GM23248 (cell line): ENCODE results near the gene COL12A1. TPM values are rescaled to one million over a fixed set of nuclear protein-coding genes. Genes with fewer than 3 reads are reported as not detected.

Experiments used
- DNase-seq: peaks from one replicate; pipeline ENCODE4 v3.0.0-alpha.2; 2015
- H2AFZ ChIP-seq: fragments of 200-600 bp; sonication (generic); 2 replicates; pipeline ENCODE4 v1.6.1; 2016; ENCODE audit warnings: antibody characterized with exemption
- H3F3A ChIP-seq: fragments of 200-600 bp; sonication (generic); 2 replicates; pipeline ENCODE4 v1.6.1; 2016; ENCODE audit warnings: mild to moderate bottlenecking, antibody characterized with exemption, mixed run types; ENCODE audit not compliant: insufficient read depth
- H3K27ac ChIP-seq: fragments of 200-600 bp; sonication (generic); 2 replicates; pipeline ENCODE4 v1.5.1; 2016; ENCODE audit warnings: mild to moderate bottlenecking
- H3K27me3 ChIP-seq: fragments of 200-600 bp; sonication (generic); replicated peaks from 2 replicates; pipeline ENCODE4 v1.6.1; 2016; ENCODE audit warnings: mild to moderate bottlenecking; ENCODE audit not compliant: insufficient read depth
- H3K36me3 ChIP-seq: fragments of 200-600 bp; sonication (generic); 2 replicates; pipeline ENCODE4 v1.6.1; 2016; ENCODE audit warnings: low read depth, mild to moderate bottlenecking
- H3K4me1 ChIP-seq: fragments of 200-600 bp; sonication (generic); 2 replicates; pipeline ENCODE4 v1.6.1; 2016; ENCODE audit warnings: mild to moderate bottlenecking; ENCODE audit not compliant: insufficient read depth
- H3K4me2 ChIP-seq: fragments of 200-600 bp; sonication (generic); one replicate; pipeline ENCODE4 v1.6.1; 2016; ENCODE audit warnings: mild to moderate bottlenecking; ENCODE audit not compliant: unreplicated experiment
- H3K4me3 ChIP-seq: fragments of 200-600 bp; sonication (generic); 2 replicates; pipeline ENCODE4 v1.5.1; 2016; ENCODE audit warnings: mild to moderate bottlenecking
- H3K79me2 ChIP-seq: fragments of 200-600 bp; sonication (generic); 2 replicates; pipeline ENCODE4 v1.6.1; 2016; ENCODE audit warnings: mild to moderate bottlenecking; ENCODE audit not compliant: insufficient read depth
- H3K9ac ChIP-seq: fragments of 200-600 bp; sonication (generic); 2 replicates; pipeline ENCODE4 v1.6.1; 2016; ENCODE audit warnings: mild to moderate bottlenecking
- H3K9me2 ChIP-seq: fragments of 200-600 bp; sonication (generic); 2 replicates; pipeline ENCODE4 v1.6.1; 2016; ENCODE audit warnings: mixed run types, mild to moderate bottlenecking, moderate library complexity; ENCODE audit not compliant: insufficient read depth
- H3K9me3 ChIP-seq: fragments of 200-600 bp; sonication (generic); one replicate; pipeline ENCODE4 v1.6.1; 2017; ENCODE audit warnings: low read depth
- H4K20me1 ChIP-seq: fragments of 200-600 bp; sonication (generic); 2 replicates; pipeline ENCODE4 v1.6.0; 2016; ENCODE audit not compliant: insufficient read depth
- EZH2 ChIP-seq: fragments of 200-600 bp; sonication (generic); IDR thresholded peaks from 2 replicates; pipeline ENCODE4 v1.6.1; 2018; ENCODE audit warnings: antibody characterized with exemption, mild to moderate bottlenecking; ENCODE audit not compliant: insufficient read depth, poor library complexity, severe bottlenecking
- EZH2phosphoT487 ChIP-seq: fragments of 200-600 bp; sonication (generic); IDR thresholded peaks from 2 replicates; pipeline ENCODE4 v1.6.1; 2018; ENCODE audit warnings: antibody characterized with exemption, moderate library complexity, mild to moderate bottlenecking, low read depth; ENCODE audit not compliant: insufficient read depth
- WGBS, 2 experiments: methylation state at CpG; one replicate each; pipeline ENCODE4 v1.1.6; 2015 to 2017; ENCODE audit warnings: low lambda C conversion rate in 2 of 2, low coverage in 1 of 2; ENCODE audit errors: missing lambda C conversion rate in 2 of 2; 5-methylcytosine and 5-hydroxymethylcytosine counted together
- in situ Hi-C: fragments of 300-500 bp; cut with MboI; formaldehyde crosslinking; loops from 2 replicates; pipeline ENCODE4 v1.15.0; 2020
- polyA plus RNA-seq: library from polyadenylated mRNA; unstranded; fragments of >200 nt; fragmentation: Nextera tagmentation; extraction: Ambion mirVana; gene quantifications from 2 replicates; pipeline ENCODE4 v1.2.1, GENCODE V29; 2016
- total RNA-seq: library from RNA; depleted of rRNA; stranded (reverse); fragments of >200 nt; shearing (Covaris generic); gene quantifications from 2 replicates; pipeline ENCODE4 v1.2.3, GENCODE V29; 2014

Gene COL12A1
- total and polyA plus RNA-seq, 2 experiments from 2014 or later, result 253 to 1,033 TPM

- Histone ChIP-seq H3K36me3 (peaks cover 91% of the 10 kb centered on the region), H3K4me3 (no peak overlapping the region), H4K20me1 (no peaks in the 10 kb centered on the region), H3K9me3 (no peaks in the 10 kb centered on the region), H3K9me2 (no peaks in the 10 kb centered on the region), H3K9ac (0 out of 2 replicates have a peak overlapping the region, but pooled peaks have one; percentile 3), H3K27me3 (no peaks in the 10 kb centered on the region), H2AFZ (no peak overlapping the region), H3K4me2 (no peak overlapping the region), H3F3A (peaks cover 75% of the 10 kb centered on the region), H3K27ac (peak overlapping the region; percentile 19; the same call in 1 of the 2 replicates), H3K4me1 (peaks cover 40% of the 10 kb centered on the region), H3K79me2 (no peaks in the 10 kb centered on the region)
- DNase-seq, result no peak
- 32 to 36% methylated on average over 2 of the region's 2 CpGs for WGBS, 2 experiments
- TF ChIP-seq EZH2, result no peak
- no peak for TF ChIP-seq EZH2phosphoT487
- in situ Hi-C loops, result no loop called here
Observed at GRCh38 chr6:75113446-75113845, 92.4 kb downstream of the COL12A1 start.

- H3K36me3 ChIP-seq, result peaks cover 90% of the 10 kb centered on the region
- TF ChIP-seq EZH2, result no peak
- TF ChIP-seq EZH2phosphoT487, result no peak
- H3K27ac ChIP-seq, result no peak overlapping the region
- no peaks in the 10 kb centered on the region for H3K9me2 ChIP-seq
- H3K79me2 ChIP-seq, result no peaks in the 10 kb centered on the region
- 98 to 100% methylated on average over 1 of the region's 1 CpG for WGBS, 2 experiments
- H3K27me3 ChIP-seq, result no peaks in the 10 kb centered on the region
- peak overlapping the region; percentile 22 for H3K4me2 ChIP-seq
- H2AFZ ChIP-seq, result no peak overlapping the region
- H3K9me3 ChIP-seq, result no peaks in the 10 kb centered on the region
- H3F3A ChIP-seq, result peaks cover 66% of the 10 kb centered on the region
- H3K9ac ChIP-seq, result no peak overlapping the region
- peaks cover 31% of the 10 kb centered on the region for H3K4me1 ChIP-seq
- H4K20me1 ChIP-seq, result no peaks in the 10 kb centered on the region
- no peak overlapping the region for H3K4me3 ChIP-seq
- no peak for DNase-seq
- in situ Hi-C loops, result no loop called here
Observed at GRCh38 chr6:75109765-75110164, 96.1 kb downstream of the COL12A1 start.

DNA sequence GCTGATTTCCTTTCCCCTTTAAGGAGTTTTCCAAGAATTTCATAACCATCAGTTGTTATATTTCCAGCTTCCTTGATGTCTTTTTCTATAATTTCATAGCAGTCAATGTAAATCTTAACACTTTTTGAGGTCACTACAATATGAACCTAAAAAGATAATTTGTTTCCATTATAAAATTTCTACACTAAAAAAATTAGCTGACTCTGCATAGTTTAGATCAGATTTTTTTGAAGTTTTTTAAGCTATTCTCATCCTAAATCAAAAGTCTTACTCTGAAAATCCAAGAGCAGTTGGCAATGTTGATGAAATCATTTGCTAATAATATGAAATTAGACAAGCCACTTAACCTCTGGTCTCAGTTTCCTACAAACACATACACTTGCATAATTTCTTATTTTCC is 96.8 kb downstream of the COL12A1 start:
- no peak overlapping the region for H3K4me3 ChIP-seq
- no peak overlapping the region for H2AFZ ChIP-seq
- H4K20me1 ChIP-seq, result no peaks in the 10 kb centered on the region
- no peak overlapping the region for H3K4me2 ChIP-seq
- H3K9me3 ChIP-seq, result no peaks in the 10 kb centered on the region
- H3K9ac ChIP-seq, result no peak overlapping the region
- H3K36me3 ChIP-seq, result peaks cover 90% of the 10 kb centered on the region
- H3K27me3 ChIP-seq, result no peaks in the 10 kb centered on the region
- TF ChIP-seq EZH2phosphoT487, result no peak
- TF ChIP-seq EZH2, result no peak
- peak overlapping the region; percentile 16; the same call in 1 of the 2 replicates for H3K27ac ChIP-seq
- in situ Hi-C loops, result no loop called here
- peaks cover 66% of the 10 kb centered on the region for H3F3A ChIP-seq
- DNase-seq, result no peak
- peaks cover 27% of the 10 kb centered on the region for H3K4me1 ChIP-seq
- H3K79me2 ChIP-seq, result 0 out of 2 replicates have a peak, but pooled peaks cover 4% of the 10 kb centered on the region
- no peaks in the 10 kb centered on the region for H3K9me2 ChIP-seq

GRCh38 chr6:75108333-75108974 is 97.4 kb downstream of the COL12A1 start:
- H4K20me1 ChIP-seq, result no peaks in the 10 kb centered on the region
- H3K79me2 ChIP-seq, result 0 out of 2 replicates have a peak, but pooled peaks cover 4% of the 10 kb centered on the region
- H3F3A ChIP-seq, result peaks cover 71% of the 10 kb centered on the region
- no peak for DNase-seq
- no peak overlapping the region for H3K4me3 ChIP-seq
- H3K4me2 ChIP-seq, result no peak overlapping the region
- no peak overlapping the region for H3K9ac ChIP-seq
- no peak overlapping the region; the same call in 1 of the 2 replicates for H3K27ac ChIP-seq
- peaks cover 27% of the 10 kb centered on the region for H3K4me1 ChIP-seq
- H3K36me3 ChIP-seq, result peaks cover 92% of the 10 kb centered on the region
- H3K9me2 ChIP-seq, result no peaks in the 10 kb centered on the region
- 95 to 96% methylated on average over 2 of the region's 2 CpGs for WGBS, 2 experiments
- H3K27me3 ChIP-seq, result no peaks in the 10 kb centered on the region
- H2AFZ ChIP-seq, result no peak overlapping the region
- TF ChIP-seq EZH2, result no peak
- TF ChIP-seq EZH2phosphoT487, result no peak
- in situ Hi-C loops, result no loop called here
- H3K9me3 ChIP-seq, result no peaks in the 10 kb centered on the region
